ENCODE data around the gene TEX38.

TEX38 gene

GRCh38 chr1:46681333-46682034 lies 9.8 kb downstream of the TEX38 start:
- peak overlapping the region; percentile 62 for H3K27ac ChIP-seq
- TF ChIP-seq ZFX (IDR thresholded peaks at IDR 0.05) (no peak), CTCF (conservative IDR thresholded peaks at IDR 0.05) (no peak)

GRCh38 chr1:46682064-46682463 lies 10.4 kb downstream of the TEX38 start:
- H3K27ac ChIP-seq: peak overlapping the region; percentile 70; the same call in 1 of the 2 replicates
- no peak for TF ChIP-seq ZFX (IDR thresholded peaks at IDR 0.05)
- TF ChIP-seq CTCF (conservative IDR thresholded peaks at IDR 0.05): no peak

DNA sequence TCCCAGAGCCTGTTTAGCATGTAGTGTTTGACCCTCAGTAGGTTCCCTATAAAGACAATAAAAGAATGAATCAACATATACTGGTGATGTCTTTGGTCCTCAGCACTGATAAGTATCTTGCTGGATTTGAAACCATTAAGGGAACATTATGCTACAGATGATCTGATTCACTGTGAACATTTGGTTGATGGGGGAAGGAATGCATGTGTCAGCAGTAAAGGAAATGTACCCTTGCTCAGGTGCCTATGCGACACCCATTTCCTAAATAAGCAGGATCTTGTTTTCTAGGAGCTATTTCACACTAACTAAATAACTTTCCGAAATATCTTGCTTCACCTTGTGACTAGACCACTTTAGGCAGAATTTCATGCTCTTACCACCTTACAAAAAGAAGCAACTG lies 13.0 kb downstream of the TEX38 start:
- TF ChIP-seq ZFX (IDR thresholded peaks at IDR 0.05) (no peak), CTCF (conservative IDR thresholded peaks at IDR 0.05) (no peak)
- H3K27ac ChIP-seq: no peak overlapping the region

- H3K27ac ChIP-seq: no peak overlapping the region
- no peak for TF ChIP-seq ZFX (IDR thresholded peaks at IDR 0.05)
- no peak for TF ChIP-seq CTCF (conservative IDR thresholded peaks at IDR 0.05)
These were observed 14.6 kb downstream of the TEX38 start for GRCh38 chr1:46686255-46686654.

DNA sequence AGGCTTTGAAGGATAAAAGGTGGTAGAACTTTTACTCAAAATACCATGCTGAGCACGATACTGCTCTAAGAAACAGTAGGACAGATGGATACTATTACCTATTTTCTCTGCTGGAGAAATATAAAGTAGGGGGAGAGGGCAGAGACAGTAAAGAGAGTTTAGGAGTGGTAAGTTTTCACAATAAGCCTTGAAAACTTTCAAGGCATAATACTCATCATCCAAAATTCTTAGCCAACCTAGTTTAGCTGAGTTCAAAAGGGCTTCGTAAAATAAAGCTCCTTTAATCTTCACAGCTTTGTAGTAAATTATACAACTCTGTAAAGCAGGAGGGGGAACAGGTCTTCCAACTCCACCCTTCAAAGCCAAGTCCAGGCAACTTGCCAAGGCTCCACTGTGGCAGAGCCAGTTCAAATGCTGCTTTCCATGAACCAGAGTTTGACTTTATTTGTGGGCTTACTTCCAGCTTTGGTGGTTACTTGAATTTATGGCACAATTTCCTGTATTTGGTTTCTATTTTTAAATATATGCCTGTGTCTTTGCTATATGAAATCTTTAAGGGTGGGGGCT lies 15.5 kb downstream of the TEX38 start:
- TF ChIP-seq ZFX (IDR thresholded peaks at IDR 0.05): no peak
- no peak for TF ChIP-seq CTCF (conservative IDR thresholded peaks at IDR 0.05)
- H3K27ac ChIP-seq: peak overlapping the region; percentile 74; the same call in 1 of the 2 replicates

DNA sequence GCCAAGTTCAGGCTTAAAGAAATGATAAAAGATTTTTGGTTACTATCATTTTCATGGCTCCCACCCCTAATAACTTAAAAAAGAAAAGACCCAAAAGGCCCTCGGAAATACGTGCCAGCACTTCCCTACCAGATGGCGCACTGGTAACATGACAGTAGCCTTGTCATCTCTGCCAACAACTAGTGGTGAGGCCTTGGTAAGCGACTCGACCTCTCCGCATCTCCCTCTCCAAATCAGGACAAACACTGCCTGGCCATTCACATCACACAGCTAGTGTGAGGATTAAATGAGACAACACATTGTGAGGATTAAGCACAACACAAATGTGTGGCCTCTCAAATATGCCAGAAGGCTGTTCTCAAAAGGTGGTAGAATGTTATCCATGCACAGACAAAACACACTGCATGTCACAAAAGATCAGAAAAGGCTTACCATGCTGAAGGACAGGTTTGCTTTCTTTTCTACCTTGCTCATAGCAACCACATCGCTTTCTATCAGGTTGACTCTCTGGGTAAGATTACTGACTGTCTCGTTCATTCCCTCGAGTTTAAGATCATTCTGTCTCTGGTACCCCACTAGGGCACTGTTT lies 16.4 kb downstream of the TEX38 start:
- TF ChIP-seq ZFX (IDR thresholded peaks at IDR 0.05) (no peak), CTCF (conservative IDR thresholded peaks at IDR 0.05) (no peak; the same call in 1 of the 2 replicates)
- H3K27ac ChIP-seq: peak overlapping the region; percentile 74

- H3K27ac ChIP-seq: no peak overlapping the region; the same call in 1 of the 2 replicates
- TF ChIP-seq CTCF (conservative IDR thresholded peaks at IDR 0.05) (no peak), ZFX (IDR thresholded peaks at IDR 0.05) (no peak)
These were observed 17.7 kb downstream of the TEX38 start for GRCh38 chr1:46689356-46689755.

Data from C4-2B (cell line).